ENCODE data around the gene EPHA7.

The EPHA7 gene

GRCh38 chr6:93278241-93278640 is 141.1 kb downstream of the EPHA7 start:
- no peak for TF ChIP-seq CTCF (IDR thresholded peaks at IDR 0.05)

DNA sequence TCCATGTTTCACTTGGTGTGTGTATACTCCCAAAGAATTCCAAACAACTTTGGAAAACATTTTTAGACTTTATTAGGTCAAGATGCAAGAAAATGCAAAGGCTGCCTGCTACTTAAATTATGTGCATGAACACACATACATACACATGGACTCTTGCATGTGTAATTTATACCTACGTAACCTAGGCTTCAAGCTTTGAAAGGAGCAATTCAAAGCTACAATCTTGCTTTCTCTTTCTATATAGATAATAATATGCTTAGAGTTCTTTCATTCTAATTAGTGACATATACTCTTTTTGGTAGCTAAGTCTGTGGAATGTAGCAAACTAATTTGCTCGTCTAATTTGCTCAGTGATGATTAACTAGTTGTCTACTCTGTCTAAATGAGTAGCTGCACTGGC is 146.5 kb downstream of the EPHA7 start:
- TF ChIP-seq CTCF (IDR thresholded peaks at IDR 0.05), result no peak

DNA sequence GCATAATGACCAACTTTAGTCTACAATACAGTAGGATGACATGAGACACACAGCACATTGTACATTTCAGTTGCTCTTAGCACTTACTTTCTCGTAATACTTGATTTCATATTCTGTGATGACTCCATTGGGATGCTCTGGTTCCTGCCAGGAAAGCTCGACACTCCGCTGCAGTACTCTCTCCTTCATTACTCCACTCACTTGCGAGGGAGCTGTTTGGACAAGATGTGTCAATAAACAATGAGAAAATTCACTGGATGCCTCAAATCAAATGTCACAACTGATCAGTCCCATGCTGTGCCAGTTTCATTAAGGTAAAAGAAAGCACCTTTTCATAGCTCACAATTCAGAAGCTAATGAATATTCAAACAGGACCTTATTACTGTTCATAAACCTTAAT is 147.1 kb downstream of the EPHA7 start:
- TF ChIP-seq CTCF (IDR thresholded peaks at IDR 0.05), result no peak

DNA sequence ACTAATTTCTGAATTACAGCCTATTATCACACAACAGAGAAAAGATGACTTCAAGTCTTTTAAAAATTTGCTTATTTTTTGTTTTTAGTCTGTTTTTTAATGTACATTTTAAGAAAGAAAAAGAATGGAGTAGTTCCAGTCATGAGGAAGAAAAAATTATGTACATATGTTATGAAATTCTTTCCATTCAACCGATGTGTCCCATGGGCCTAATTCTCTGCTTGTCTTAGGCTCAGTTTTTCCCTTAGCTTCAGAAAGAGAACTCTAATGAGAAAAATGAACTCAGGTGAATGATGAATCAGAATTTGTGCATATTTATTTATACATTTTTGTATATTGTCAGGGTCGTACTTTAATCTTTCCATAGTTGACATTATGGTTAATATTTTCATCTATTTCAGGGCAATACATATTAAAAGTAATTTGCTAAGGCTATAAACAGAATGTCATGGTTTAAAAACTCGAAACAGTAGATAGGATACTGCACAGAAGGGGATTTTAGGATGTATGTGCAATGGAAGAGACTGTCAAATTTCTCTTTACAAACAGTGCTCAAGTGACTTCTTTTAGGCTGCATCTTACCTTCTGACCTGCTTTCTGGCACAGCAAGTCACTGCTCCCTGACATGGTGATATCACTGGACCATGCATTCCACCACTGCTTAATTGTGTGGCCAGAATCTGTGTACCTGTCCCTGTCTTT is 153.1 kb downstream of the EPHA7 start:
- no peak for TF ChIP-seq CTCF (IDR thresholded peaks at IDR 0.05)

DNA sequence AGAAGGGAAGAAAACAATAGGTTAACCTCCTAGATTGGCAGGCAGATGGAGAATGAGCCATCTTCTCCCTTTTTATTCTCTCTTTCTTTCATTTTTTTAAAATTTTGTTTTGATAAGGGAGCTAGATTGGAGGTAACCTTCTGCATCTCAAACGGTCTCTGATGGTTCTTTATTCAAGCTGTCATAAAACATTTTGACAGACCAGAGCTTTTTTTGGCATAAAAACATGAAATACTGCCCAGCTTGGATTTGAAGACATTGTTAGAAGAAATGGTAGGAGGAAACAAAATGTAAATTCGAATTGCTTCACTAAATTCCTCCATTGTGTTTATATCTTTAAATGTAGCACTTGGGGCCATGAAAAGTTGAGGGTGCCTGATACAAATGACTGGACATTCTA is 158.5 kb downstream of the EPHA7 start:
- no peak for TF ChIP-seq CTCF (IDR thresholded peaks at IDR 0.05)

DNA sequence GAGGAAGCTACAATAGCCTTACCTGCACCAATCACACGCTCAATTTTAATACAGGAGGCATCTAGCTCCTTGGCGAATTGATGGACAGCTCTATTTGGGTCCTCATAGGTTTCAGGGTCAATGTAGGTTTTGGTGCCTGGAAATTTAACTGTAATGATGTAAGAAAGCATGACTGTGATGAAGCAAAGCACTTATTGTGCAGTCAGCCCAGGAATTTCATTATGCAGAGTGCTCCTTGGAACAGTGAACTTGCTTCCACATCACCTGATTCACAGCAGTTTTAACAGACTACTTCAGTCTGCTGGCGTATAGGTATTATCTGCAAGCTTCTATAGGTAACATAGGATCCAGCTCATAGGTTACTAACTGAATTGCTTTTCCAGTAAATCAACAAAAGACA is 160.0 kb downstream of the EPHA7 start:
- TF ChIP-seq CTCF (IDR thresholded peaks at IDR 0.05), result no peak

GRCh38 chr6:93252930-93253329 is 166.4 kb downstream of the EPHA7 start:
- TF ChIP-seq CTCF (IDR thresholded peaks at IDR 0.05), result no peak

GRCh38 chr6:93248631-93249030 is 170.7 kb downstream of the EPHA7 start:
- no peak for TF ChIP-seq CTCF (IDR thresholded peaks at IDR 0.05)
